ENCODE results near the gene PNCK. TPM values are rescaled to one million over a fixed set of nuclear protein-coding genes. Genes with fewer than 3 reads are reported as not detected.

Gene PNCK
- total RNA-seq, 1 experiment from 2014 or later, result 26.8 TPM

GRCh38 chrX:153667956-153668396, 5.6 kb downstream of the PNCK start:
- H3K27me3 ChIP-seq (ENCODE audit: insufficient read depth, low read length), result no peaks in the 10 kb centered on the region
- H3K23ac ChIP-seq (ENCODE audit: insufficient read length, low read depth, low read length), result no peak overlapping the region
- no peaks in the 10 kb centered on the region for H3K79me2 ChIP-seq (ENCODE audit: insufficient read depth, low read length)
- H3K23me2 ChIP-seq (ENCODE audit: insufficient read length, low read depth, low read length, poor library complexity, severe bottlenecking), result no peaks in the 10 kb centered on the region
- peaks cover 40% of the 10 kb centered on the region for H3K27me3 Mint-ChIP-seq (ENCODE audit: low read depth)
- peaks cover 4 to 13% of the 10 kb centered on the region in 2 experiments for H3K4me1 Mint-ChIP-seq
- no peak overlapping the region for H2BK20ac ChIP-seq (ENCODE audit: low read depth, low read length, poor library complexity, severe bottlenecking)
- TF ChIP-seq CTCF (conservative IDR thresholded peaks at IDR 0.05), result peak; percentile 78
- H3K14ac ChIP-seq (ENCODE audit: insufficient read depth, low read length), result no peak overlapping the region
- H4K20me1 ChIP-seq (ENCODE audit: control insufficient read depth, insufficient read depth, insufficient read length), result no peaks in the 10 kb centered on the region
- no peak overlapping the region for H2BK120ac ChIP-seq (ENCODE audit: low read depth, low read length, poor library complexity, severe bottlenecking)
- no peak overlapping the region for H4K8ac ChIP-seq (replicated peaks; ENCODE audit: insufficient read length, low read depth, low read length)
- no peak overlapping the region for H3K4ac ChIP-seq (ENCODE audit: low read depth, low read length)
- no peak overlapping the region for H4K91ac ChIP-seq (ENCODE audit: insufficient read length, low read depth, low read length)
- no peak overlapping the region for H4K5ac ChIP-seq (ENCODE audit: insufficient read length, low read depth, low read length)
- H3T11ph ChIP-seq (ENCODE audit: low read length), result no peak overlapping the region
- H3K9ac ChIP-seq (ENCODE audit: extremely low read depth, insufficient read length, low read length), result no peak overlapping the region
- no peak overlapping the region for H3K27ac ChIP-seq (ENCODE audit: insufficient read length, low read depth, low read length)
- no peak overlapping the region for H3K27ac Mint-ChIP-seq
- H3K4me3 Mint-ChIP-seq, result peak overlapping the region; percentile 53 to 61; a peak in 4 of 5 replicates
- WGBS (ENCODE audit: extremely low coverage, insufficient read length, low lambda C conversion rate), result no CpG with 5 or more reads among the region's 14 CpGs
- no peak overlapping the region for H3K18ac ChIP-seq (ENCODE audit: insufficient read length, low read depth, low read length)
- DNase-seq, result peak; percentile 79
- no peak overlapping the region for H2BK5ac ChIP-seq (ENCODE audit: insufficient read length, low read length)
- no peaks in the 10 kb centered on the region for H3K4me1 ChIP-seq (ENCODE audit: insufficient read depth, low read length)
- H3K56ac ChIP-seq (ENCODE audit: insufficient read length, low read depth, low read length), result no peak overlapping the region
- H2BK15ac ChIP-seq (ENCODE audit: low read depth, low read length), result no peak overlapping the region
- H3K36me3 Mint-ChIP-seq (ENCODE audit: insufficient read depth in 1 of 3, low read depth in 3 of 3), result peaks cover 2 to 14% (median 10%) of the 10 kb centered on the region in 3 experiments; a peak in 6 of 7 replicates
- H3K9me3 Mint-ChIP-seq, result peaks cover 66 to 79% of the 10 kb centered on the region in 2 experiments
- no peak overlapping the region for H2AK5ac ChIP-seq (ENCODE audit: insufficient read length, low read length)
- no peaks in the 10 kb centered on the region for H3K79me1 ChIP-seq (ENCODE audit: insufficient read depth, low read depth, low read length, poor library complexity, severe bottlenecking)
- no peak overlapping the region for H2AFZ ChIP-seq (ENCODE audit: low read length)
- peaks cover 15% of the 10 kb centered on the region for H3K9me3 ChIP-seq (ENCODE audit: control insufficient read depth, low read depth, low read length)
- H3K4me2 ChIP-seq (ENCODE audit: insufficient read depth, insufficient read length, low read length), result no peak overlapping the region
- no peak overlapping the region for H2BK12ac ChIP-seq (ENCODE audit: insufficient read length, low read depth, low read length)
